IPS-18c (cell line): ENCODE data around the gene DEFB118.
"Not testable (repeated sequence)": the region's sequence is repeated elsewhere in the genome, so short reads cannot be mapped to it uniquely, and the experiment has no call there.

ENCODE experiments used
- H3K4me3 ChIP-seq: 2 replicates; pipeline ENCODE4 v1.7.0; 2013; ENCODE audit warnings: low read depth, mild to moderate bottlenecking, low read length, moderate library complexity; ENCODE audit not compliant: insufficient read depth
- H3K9me3 ChIP-seq: one replicate; pipeline ENCODE4 v1.6.1; 2013; ENCODE audit warnings: mild to moderate bottlenecking, low read length, moderate library complexity; ENCODE audit not compliant: control insufficient read depth, insufficient read depth

Gene DEFB118

GRCh38 chr20:31368301-31368700, at the start of gene DEFB118:
DEFB118 (plus strand) TSS chr20:31368601; CDS start chr20:31368651, 50 bp downstream.
- H3K9me3 ChIP-seq: peaks cover 18% of the 10 kb centered on the region
- no peak within 1 kb of the TSS for H3K4me3 ChIP-seq

- H3K9me3 ChIP-seq: peaks cover 10% of the 10 kb centered on the region
These were observed 45.9 kb upstream of the DEFB118 start for GRCh38 chr20:31322504-31322903.

GRCh38 chr20:31330893-31331292, 37.5 kb upstream of the DEFB118 start:
- Histone ChIP-seq H3K4me3 (no peak overlapping the region), H3K9me3 (peaks cover 15% of the 10 kb centered on the region)

More at GRCh38 chr20:31322504-31322903, 45.9 kb upstream of the DEFB118 start:
- H3K4me3 ChIP-seq: no peak overlapping the region

- H3K9me3 ChIP-seq: peaks cover 7% of the 10 kb centered on the region
- no peak overlapping the region for H3K4me3 ChIP-seq
These were observed 26.9 kb upstream of the DEFB118 start for GRCh38 chr20:31341470-31341869.

GRCh38 chr20:31355981-31356380, 12.4 kb upstream of the DEFB118 start:
- Histone ChIP-seq H3K4me3 (no peak overlapping the region), H3K9me3 (peaks cover 5% of the 10 kb centered on the region)

- Histone ChIP-seq H3K9me3 (peaks cover 14% of the 10 kb centered on the region), H3K4me3 (no peak overlapping the region)
These were observed 5.1 kb upstream of the DEFB118 start for GRCh38 chr20:31363295-31363694.

- not testable (repeated sequence) for H3K4me3 ChIP-seq
- peaks cover 20% of the 10 kb centered on the region for H3K9me3 ChIP-seq
These were observed 4.1 kb upstream of the DEFB118 start for GRCh38 chr20:31364272-31364671.

- Histone ChIP-seq H3K4me3 (no peak overlapping the region), H3K9me3 (peaks cover 9% of the 10 kb centered on the region)
These were observed 5.9 kb downstream of the DEFB118 start for GRCh38 chr20:31374346-31374745.

- Histone ChIP-seq H3K9me3 (peaks cover 3% of the 10 kb centered on the region), H3K4me3 (no peak within 1 kb of the TSS)
These were observed 22.1 kb downstream of the DEFB118 start, which contains the start of gene DEFB119 for GRCh38 chr20:31390490-31390889. DEFB119 (minus strand) TSS chr20:31390590; CDS start chr20:31390483, 107 bp downstream.

- Histone ChIP-seq H3K4me3 (no peak overlapping the region), H3K9me3 (peaks cover 3% of the 10 kb centered on the region)
These were observed 24.4 kb downstream of the DEFB118 start for GRCh38 chr20:31392836-31393235.

GRCh38 chr20:31394900-31395299, 26.5 kb downstream of the DEFB118 start:
- Histone ChIP-seq H3K4me3 (no peak overlapping the region; the same call in 1 of the 2 replicates), H3K9me3 (peaks cover 2% of the 10 kb centered on the region)

- H3K4me3 ChIP-seq: no peak overlapping the region
- H3K9me3 ChIP-seq: peaks cover 25% of the 10 kb centered on the region
These were observed 35.5 kb downstream of the DEFB118 start for GRCh38 chr20:31403886-31404285.

GRCh38 chr20:31406115-31406514, 37.7 kb downstream of the DEFB118 start, which contains the start of gene DEFB121:
DEFB121 (minus strand) TSS chr20:31406215; CDS start chr20:31406152, 63 bp downstream.
- Histone ChIP-seq H3K4me3 (no peak within 1 kb of the TSS; the same call in 1 of the 2 replicates), H3K9me3 (peaks cover 30% of the 10 kb centered on the region)

GRCh38 chr20:31410011-31410410, 41.6 kb downstream of the DEFB118 start:
- Histone ChIP-seq H3K4me3 (no peak overlapping the region), H3K9me3 (peaks cover 18% of the 10 kb centered on the region)

GRCh38 chr20:31414381-31414780, 46.0 kb downstream of the DEFB118 start:
- Histone ChIP-seq H3K9me3 (peaks cover 5% of the 10 kb centered on the region), H3K4me3 (no peak overlapping the region)

- no peak overlapping the region for H3K4me3 ChIP-seq
- H3K9me3 ChIP-seq: peaks cover under 1% of the 10 kb centered on the region
These were observed 47.3 kb downstream of the DEFB118 start for GRCh38 chr20:31415653-31416052.

GRCh38 chr20:31418307-31418706, 49.9 kb downstream of the DEFB118 start:
- no peak overlapping the region for H3K4me3 ChIP-seq
- H3K9me3 ChIP-seq: peaks cover 3% of the 10 kb centered on the region
